ENCODE results near the gene IQCE. TPM values are rescaled to one million over a fixed set of nuclear protein-coding genes. Genes with fewer than 3 reads are reported as not detected.
A peak's percentile ranks its signal among the peaks of the same experiment; 100 is the strongest.

The IQCE gene
- total and polyA plus RNA-seq, 10 of the 15 experiments (the other 5 are each of a cell fraction or from before 2014, with no cell fraction given): 0.37 to 8.1 (median 3.7) TPM

- TF ChIP-seq SKIL (IDR thresholded peaks at IDR 0.05; ENCODE audit: low read depth, poor library complexity, severe bottlenecking): peak; percentile 16
- no peak for TF ChIP-seq IRF5 (IDR thresholded peaks at IDR 0.05; ENCODE audit: borderline replicate concordance)
- peak; percentile 38; the same call in 1 of the 2 replicates for TF ChIP-seq NKRF (conservative IDR thresholded peaks at IDR 0.05)
- peak; percentile 74 to 85; a peak in 3 of 4 replicates for TF ChIP-seq BHLHE40 (IDR thresholded peaks at IDR 0.05; ENCODE audit: borderline replicate concordance in 1 of 2, low read depth in 2 of 2, low read length in 1 of 2)
- peak; percentile 85 for TF ChIP-seq EED (IDR thresholded peaks at IDR 0.05; ENCODE audit: low read depth)
- peak; percentile 72; the same call in 1 of the 2 replicates for TF ChIP-seq NBN (IDR thresholded peaks at IDR 0.05)
- TF ChIP-seq EZH2 (IDR thresholded peaks at IDR 0.05; ENCODE audit: borderline replicate concordance, control insufficient read depth, low read depth, low read length): no peak
- 0 out of 2 replicates have a peak, but pooled peaks have one; percentile 39 for TF ChIP-seq CBFB (IDR thresholded peaks at IDR 0.05; ENCODE audit: low read depth)
- no peak for TF ChIP-seq USF1 (IDR thresholded peaks at IDR 0.05; ENCODE audit: borderline replicate concordance, extremely low read length, insufficient read depth, low read depth, low read length)
- peak; percentile 90 for TF ChIP-seq ATF7 (IDR thresholded peaks at IDR 0.05; ENCODE audit: low read depth)
- TF ChIP-seq MXI1 (IDR thresholded peaks at IDR 0.05; ENCODE audit: low read depth, low read length): 0 out of 2 replicates have a peak, but pooled peaks have one; percentile 45
- TF ChIP-seq ZNF207 (IDR thresholded peaks at IDR 0.05; ENCODE audit: borderline replicate concordance): no peak
- peak; percentile 88 for TF ChIP-seq GATAD2B (conservative IDR thresholded peaks at IDR 0.05; ENCODE audit: low read depth)
- peak; percentile 17 for TF ChIP-seq BCL3 (IDR thresholded peaks at IDR 0.05; ENCODE audit: borderline replicate concordance, insufficient read depth, low read depth, low read length, poor library complexity, severe bottlenecking)
- peak; percentile 81; the same call in 1 of the 2 replicates for TF ChIP-seq HDGF (IDR thresholded peaks at IDR 0.05)
- TF ChIP-seq MTA2 (IDR thresholded peaks at IDR 0.05; ENCODE audit: low read depth): peak; percentile 45; the same call in 1 of the 2 replicates
- TF ChIP-seq IKZF1 (conservative IDR thresholded peaks at IDR 0.05): peak; percentile 94
- 0 out of 3 replicates have a peak, but pooled peaks have one; percentile 26 for TF ChIP-seq POU2F2 (IDR thresholded peaks at IDR 0.05; ENCODE audit: borderline replicate concordance, low read depth, low read length)
Observed at GRCh38 chr7:2641406-2642393, 82.9 kb downstream of the IQCE start (continued).
